Measurements from ENCODE around the gene KIFC1. TPM values are rescaled to one million over a fixed set of nuclear protein-coding genes. Genes with fewer than 3 reads are reported as not detected.

KIFC1 gene
- total RNA-seq, 1 donor from 2014 or later, result 127 TPM

DNA sequence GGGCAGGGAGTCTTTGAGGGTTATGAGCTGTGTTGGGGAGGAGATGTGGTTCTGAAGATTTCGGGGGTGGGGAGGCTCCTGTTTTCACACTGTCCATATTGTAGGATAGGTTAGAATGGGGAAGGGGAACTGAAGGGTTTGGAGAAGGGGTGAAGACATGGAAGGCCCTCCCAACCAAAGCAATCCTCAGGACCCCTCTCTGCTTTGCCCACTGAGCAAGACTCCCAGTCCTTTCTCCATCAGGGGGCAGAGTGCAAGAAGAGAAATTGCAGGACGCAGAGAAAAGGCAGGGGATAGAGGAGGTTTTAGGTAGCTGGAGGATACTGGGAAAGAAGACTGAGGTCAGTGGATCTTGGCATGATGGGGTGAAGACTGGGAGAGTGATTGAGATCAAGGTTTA is 32.2 kb downstream of the KIFC1 start:
- intact Hi-C loops (cut with micrococcal nuclease), result loop anchor here (2.0 kb wide), 1 partner anchor 13 kb away; the partner anchor contains the start of gene PHF1

DNA sequence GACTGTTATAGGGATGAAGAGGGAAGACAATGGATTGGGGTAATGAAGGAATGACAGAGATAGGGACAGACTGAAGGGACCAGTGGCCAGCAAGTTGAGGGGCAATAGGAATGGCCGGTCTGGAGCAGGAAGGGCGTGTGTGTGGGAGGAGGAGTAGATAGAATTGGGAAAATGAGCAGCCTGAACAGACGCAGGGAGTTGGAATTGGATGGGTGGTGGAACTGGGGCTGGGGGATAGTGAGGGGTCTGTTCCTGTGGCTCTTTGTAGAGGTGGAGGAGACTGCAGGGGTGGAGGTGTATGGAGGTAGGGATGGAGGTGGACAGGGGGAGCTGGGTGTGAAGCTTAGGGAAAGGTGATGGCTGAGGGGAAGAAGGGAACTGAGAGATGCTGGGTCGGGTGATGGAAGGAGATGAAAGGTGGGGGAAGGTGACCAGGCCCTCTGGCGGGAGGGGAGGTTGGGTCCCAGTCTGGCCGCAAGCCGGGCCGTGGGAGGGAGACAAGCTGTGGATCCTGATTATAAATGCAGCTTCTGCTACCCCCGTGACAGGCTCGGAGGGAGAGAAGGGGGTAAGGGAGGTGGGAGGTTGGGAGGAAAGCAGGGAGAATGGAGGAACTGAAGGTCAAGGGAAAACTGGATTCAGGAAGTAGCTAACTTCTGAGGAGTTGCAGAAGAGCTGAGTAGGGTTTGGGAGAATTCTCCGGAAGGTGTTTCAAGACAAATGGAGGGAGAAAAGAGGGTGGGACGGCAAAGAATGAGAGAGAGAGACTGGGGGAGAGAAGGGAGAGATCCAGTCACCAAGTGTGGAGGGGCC is 33.4 kb downstream of the KIFC1 start:
- intact Hi-C loops (cut with micrococcal nuclease), result loop anchor here (2.0 kb wide), 1 partner anchor 14 kb away; the partner anchor contains the start of gene PHF1

DNA sequence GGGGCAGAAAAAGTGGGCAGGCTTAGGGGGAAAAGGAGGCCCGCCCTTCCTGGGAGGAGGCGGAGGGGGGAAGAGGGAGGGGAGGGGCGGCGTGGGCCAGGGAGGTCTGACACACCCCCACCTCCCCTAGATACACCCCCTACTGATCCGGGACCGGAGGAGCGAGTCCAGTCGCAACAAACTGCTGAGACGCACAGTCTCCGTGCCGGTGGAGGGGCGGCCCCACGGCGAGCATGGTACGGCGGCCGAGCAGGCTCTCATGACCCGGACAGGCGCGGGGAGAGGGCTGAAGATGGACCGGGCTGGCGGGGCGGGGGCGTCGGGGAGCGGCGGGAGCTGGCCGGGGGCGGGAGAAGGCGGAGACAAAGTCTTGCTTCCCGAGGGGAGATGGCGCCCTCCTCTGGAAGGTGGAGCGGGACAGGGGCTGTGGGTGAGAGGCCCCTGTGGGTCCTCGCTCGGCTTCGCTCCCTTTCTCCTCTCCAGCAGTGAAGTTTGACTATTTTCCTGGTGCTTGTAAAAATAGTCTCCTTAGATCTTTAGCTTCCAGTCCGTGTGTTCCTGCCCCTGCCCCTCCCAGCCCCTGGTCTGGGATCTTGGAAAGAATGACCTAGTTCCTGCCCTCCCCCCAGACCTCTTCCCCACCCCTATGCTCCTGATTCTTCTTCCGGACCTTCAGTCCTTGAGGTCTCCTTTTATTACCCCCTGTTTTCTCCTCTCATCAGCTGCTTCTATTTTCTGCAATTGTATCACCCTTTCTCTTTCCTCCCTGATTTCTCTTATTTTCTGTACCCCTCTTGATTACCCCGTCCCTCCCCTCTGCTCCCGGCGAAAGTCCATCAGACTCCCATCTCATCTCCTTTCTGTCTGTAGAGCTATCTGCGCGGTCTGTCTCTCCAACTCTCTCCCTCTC is 34.3 kb downstream of the KIFC1 start:
- intact Hi-C loops (cut with micrococcal nuclease), result loop anchor here (1.0 to 2.0 kb wide), 3 partner anchors 8 to 35 kb away; partner anchors contain the start of genes CUTA, KIFC1 and PHF1

DNA sequence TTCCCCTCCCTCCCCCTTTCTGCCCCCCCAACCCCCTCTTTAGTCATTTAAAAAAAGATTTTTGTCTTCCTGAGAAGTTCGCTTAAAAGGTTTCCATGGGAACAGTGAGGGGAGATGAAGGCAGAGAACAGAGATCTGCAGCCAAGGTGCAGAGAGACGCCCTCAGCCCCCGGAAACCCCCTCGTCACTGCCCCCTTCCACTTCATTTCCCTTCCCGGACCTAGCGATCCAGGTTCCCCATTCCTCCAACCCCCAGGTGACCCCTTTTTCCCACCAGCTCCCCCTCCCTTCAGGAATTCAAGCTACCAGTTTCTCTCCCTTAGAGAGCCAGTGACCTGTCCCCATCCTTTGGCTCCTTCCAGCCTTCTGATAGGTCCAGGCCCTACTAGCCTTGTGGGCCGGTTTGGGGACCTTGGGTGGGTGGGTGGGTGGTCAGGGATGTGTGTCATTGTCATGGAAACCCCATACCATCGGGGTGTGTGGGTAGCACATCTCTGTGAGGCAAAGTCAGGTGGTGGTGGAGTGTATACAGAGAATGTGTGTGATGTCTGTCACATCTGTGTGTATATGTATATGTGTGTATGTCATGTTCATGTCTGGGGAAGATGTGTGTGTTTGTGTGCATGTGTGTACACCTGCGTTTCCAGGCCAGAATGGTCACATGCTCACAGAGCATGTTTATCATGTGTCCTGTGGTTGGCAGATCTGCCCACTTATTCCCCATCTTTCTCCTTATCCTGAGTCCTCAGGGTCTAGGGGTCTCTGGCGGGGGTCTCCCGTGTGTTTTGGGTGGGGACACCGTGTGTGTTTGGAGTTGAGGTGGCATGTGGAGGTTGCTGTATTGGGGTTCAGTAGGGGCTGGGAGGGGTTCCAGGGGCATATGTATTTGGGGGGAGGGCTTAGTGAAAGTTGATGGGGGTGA is 35.2 kb downstream of the KIFC1 start:
- intact Hi-C loops (cut with micrococcal nuclease), result loop anchor here (1.0 kb wide), 2 partner anchors 9 to 36 kb away; partner anchors contain the start of genes CUTA and KIFC1

DNA sequence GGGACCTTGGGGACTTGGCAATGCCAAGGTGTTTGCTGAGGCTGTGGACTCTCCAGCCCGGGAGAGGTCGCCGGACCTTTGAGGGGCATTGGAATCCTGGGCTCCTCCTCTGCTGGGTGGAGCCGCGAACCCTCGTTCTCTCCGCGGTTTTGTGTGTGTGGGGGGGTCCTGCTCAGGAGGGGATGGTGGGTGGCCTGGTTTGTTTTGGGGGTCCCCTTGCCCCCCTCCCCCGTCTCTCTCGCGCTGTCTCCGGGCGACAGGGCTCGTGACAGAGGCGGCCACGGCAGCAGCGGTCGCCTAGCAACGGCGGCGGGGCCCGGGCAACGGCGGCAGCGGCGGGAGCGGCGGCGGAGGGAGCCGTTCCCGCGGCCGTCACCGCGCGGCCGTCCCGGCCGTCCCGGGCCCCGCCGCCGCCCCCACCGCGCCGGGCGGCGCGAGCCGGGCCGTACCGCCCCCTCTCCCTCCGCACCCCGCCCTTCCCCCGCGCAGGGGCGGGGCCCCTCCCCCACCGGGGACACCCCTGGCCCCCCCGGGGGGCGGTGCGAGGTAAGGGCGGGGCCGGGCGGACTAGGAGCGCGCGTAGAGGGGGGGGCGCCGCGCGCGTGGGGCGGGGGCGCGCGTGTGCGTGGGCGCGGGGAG is 36.1 kb downstream of the KIFC1 start:
- intact Hi-C loops (cut with micrococcal nuclease), result loop anchor here (2.0 kb wide), 1 partner anchor 143 kb away; no protein-coding TSS in a partner anchor

DNA sequence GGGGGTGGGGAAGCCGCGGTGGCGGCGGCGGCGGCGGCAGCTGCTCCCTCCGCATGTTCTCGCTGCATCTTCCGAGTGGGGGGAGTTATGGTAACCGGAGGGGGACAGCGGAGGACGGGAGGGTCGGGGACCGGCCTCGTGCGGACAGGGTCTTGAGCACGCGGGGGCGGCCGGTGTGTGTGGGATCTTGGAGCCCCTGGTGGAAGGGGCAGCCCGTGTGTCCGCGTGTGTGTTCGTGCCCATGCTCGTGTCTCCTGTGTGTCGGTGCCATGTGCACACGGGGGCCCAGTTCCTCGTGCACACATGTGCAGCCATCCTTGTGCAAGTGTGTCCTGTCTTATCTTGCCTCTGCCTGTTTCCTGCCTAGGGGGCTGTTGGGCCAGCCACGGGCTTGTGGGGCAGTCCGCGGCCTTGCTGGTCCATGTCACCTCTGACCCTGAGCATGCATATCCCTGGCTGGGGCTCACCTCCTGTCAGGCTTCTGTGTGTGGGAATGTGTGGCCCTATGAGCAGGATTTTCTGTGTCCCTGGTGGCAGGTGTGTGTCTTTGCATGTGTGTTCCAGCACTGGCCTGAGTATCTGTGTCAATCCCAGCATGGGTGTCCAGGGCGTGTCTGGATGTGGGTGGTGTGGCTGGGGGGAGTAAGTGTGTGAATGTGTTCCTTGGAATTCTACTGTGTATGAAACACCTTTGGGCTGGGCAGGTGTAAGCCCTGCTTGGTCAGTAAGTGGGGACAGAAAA is 36.8 kb downstream of the KIFC1 start:
- intact Hi-C loops (cut with micrococcal nuclease), result loop anchor here (2.0 kb wide), 1 partner anchor 142 kb away; no protein-coding TSS in a partner anchor

DNA sequence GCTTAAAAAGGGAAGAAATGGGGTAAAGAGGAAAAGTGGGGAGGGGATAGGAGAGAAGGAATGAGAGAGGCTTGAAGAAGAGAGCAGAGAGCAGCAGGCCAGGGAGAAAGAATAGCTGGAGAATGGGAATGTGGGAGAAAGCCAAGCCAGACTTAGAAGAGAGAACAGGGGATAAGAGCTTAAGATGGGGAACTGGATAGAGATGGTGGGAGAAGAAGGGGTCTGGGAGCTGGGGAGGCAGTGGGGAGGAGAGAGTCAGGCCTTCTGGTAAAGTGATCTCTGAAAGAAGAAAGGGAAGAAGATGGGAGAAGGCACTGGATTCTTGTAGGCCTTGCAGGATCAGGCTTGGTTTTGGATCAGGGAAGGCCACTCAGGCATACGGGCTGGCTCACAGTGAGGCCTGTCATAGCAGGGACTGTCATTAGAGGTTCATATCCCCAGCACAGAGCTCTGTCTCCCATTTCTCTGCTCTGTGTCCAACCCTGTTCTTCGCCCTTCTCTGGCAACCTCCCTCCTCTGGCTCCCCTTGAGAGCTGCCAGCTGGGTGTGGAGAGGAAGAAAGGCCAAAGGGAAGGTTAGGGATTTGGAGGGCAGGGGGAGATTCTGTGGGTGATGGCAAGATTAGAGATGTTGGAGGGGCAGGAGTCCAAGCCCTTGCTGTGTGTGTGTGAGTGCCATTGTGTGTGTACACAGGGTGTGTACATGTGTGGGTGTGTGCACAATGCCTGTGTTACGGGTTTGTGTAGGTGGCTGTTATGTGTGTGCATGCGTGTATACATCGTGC is 37.5 kb downstream of the KIFC1 start:
- intact Hi-C loops (cut with micrococcal nuclease), result loop anchor here (2.0 kb wide), 1 partner anchor 142 kb away; no protein-coding TSS in a partner anchor

DNA sequence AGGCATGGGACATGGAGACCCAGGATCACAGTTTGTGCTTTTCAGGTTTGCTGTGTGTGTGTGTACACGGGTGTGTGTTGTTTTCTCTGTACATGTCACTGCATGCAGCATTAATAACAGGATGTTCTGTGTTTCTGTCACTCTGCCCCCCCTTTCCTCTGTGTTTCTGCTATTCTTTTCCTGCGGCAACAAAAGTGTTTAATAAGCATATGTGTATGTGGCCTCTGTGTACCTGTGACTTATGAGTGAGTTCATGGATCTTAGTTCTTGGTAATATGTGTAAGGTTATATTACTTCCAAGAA is 38.1 kb downstream of the KIFC1 start:
- intact Hi-C loops (cut with micrococcal nuclease), result loop anchor here (2.0 kb wide), 1 partner anchor 141 kb away; no protein-coding TSS in a partner anchor

DNA sequence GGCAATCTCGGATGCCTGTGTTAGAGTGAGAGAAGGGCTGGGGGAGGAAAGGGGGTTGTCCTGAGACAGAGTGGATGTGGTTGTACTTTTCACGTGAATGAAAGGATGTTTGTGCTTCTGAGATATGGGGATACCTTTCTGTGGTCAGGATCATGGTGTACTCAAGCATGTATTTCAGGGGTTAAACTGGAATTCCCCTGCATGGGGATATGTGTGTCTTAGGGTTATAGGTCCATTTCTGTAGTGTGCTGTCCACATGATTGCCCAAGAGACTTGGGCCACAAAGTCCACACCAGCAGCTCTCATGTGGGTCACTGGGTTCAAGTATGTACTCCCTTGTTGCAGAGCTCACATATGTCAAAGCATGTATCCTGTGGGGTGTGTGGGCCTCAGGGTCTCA is 38.7 kb downstream of the KIFC1 start:
- intact Hi-C loops (cut with micrococcal nuclease), result no loop called here

DNA sequence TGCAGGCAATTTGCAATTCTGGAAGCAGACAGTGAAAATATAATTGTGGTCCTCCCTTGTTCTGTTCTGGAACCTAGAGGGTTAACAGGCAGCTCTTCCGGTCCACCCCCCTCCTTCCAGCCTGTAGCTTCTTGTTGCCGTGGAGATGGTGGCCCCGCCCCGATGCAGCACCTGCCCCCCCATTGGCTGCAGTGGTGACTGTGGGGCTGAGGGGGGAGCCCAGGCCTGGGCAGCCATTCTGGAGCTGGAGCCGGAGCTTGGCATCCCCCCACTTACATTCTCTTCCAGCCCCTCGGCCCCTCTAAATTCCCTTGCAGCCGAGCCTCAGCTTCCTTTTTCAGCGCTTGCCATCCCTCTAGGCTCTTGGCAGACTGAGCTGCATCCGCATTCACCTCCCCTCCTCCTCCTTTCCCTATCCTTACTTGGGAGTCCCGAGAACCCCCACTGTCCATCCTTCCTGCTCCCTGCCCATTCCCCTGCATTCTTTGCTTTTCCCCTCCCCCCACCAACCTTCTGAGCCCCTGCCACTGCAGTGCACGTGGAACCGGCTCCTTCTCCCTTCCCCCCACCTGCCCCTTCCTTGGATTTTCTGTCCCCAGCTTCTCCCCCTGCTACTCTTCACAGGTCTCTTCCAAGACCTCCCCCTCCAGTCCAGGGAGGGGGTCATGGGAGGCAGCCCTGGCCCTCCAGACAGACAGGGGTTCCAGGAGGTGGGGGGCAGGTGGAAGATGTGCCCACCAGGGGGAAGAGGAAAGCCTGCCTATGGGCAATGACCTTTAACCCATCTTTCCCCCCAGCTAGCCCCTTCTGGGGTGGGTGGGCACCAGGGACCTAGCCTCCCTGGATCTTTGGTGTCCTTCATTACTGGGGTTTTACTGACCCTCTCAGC is 39.6 kb downstream of the KIFC1 start:
- intact Hi-C loops (cut with micrococcal nuclease), result loop anchor here (1.0 kb wide), 2 partner anchors 23 to 40 kb away; partner anchors contain the start of genes KIFC1 and ZBTB9

DNA sequence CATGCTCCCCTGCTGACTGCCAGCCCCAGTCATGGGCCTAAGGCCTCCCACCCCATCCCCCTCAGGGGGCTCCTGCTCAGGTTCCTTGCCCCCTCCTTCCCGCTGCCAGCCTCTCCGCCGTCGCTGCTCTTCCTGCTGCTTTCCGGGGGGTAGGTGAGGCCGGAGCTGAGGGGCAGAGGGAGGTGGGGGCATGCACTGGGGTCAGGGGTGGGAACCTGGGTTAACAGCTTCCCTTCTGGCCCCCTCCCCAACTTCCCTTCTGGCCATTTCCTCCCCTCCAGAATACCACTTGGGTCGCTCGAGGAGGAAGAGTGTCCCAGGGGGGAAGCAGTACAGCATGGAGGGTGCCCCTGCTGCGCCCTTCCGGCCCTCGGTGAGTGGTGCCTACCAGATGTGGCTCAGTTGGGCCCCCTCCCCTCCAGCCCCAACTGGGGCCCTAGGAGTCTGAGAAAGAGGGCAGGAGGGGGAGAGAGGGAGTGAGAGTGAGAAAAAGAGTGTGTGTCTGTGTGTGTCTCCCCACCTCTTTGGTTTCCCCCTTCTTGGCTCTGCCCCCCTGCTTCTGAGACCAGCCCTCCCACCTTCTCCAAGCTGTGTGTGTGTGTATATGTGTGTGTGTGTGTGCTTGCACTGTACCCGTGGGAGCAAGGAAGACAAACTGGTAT is 40.4 kb downstream of the KIFC1 start:
- intact Hi-C loops (cut with micrococcal nuclease), result loop anchor here (1.0 kb wide), 2 partner anchors 22 to 41 kb away; partner anchors contain the start of genes KIFC1 and ZBTB9

DNA sequence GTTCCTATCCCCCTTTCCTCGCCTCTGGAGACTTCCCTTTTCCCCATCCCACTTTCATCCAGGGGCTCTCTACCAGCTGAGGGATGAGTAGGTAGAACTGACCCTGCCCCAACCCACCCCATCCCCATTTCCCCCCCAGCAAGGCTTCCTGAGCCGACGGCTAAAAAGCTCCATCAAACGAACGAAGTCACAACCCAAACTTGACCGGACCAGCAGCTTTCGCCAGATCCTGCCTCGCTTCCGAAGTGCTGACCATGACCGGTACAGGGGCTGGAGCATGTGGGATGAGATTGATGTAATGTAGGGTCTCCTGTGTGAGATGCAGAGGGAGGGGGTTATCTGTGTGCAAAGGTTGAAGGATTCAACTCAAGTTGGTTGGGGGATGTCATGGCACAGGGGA is 40.9 kb downstream of the KIFC1 start:
- intact Hi-C loops (cut with micrococcal nuclease), result no loop called here

DNA sequence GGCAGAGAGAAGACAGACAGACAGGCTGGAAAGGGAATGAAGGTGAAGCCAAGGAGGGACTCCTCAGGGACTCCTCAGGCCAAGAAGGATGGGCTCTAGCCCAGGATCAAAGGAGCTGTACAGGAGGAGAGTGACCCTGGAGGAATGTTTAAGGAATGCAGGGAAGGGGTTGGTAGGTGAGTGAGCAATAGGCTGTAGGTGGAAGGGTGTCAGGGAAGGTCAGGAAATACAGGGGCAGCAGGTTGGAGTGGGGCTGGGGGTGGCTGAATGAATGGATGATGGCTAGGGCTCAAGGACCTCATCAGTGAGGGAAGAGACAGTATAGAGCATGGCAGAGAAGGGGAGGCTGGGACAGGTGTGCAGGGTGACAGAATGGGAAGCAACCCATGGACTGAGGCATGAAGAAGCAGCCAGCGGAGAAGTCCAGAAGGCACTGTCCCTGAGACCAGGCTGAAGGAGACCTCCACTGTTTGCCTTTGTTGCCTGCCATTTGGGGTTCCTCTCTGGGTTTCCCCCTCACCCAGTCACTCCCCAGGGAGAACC is 41.4 kb downstream of the KIFC1 start:
- intact Hi-C loops (cut with micrococcal nuclease), result no loop called here

DNA sequence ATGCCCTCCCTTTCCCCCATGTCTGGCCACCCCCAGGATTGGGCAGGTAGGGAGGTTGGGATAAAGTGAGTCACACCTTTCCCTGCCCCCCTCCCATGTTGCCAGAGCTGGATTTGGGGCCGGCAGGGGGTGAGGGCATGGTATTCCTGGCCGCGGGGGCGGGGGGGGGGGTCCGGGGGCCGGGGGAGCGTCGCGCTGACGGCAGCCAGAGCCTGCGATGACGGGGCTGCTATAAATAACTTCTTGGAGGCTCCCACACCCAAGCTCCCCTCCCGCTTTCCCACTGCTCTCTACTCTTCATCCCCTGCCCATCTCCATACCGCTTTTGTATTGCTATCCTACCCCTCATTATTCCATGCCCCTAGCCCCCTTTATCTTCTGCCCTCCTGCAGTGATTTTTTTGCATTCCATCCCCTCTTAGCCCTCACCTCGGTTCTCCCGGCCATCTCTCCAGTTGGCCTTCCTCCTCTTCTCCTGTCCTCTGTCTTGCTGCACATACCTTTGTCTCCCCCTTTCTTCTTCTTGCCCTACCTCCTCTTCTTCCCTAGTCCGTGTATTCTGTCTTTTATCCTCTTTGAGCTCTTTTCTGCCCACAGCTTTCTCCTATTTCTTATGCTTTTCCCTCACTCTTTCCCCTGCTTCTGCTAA is 42.0 kb downstream of the KIFC1 start:
- intact Hi-C loops (cut with micrococcal nuclease), result no loop called here

DNA sequence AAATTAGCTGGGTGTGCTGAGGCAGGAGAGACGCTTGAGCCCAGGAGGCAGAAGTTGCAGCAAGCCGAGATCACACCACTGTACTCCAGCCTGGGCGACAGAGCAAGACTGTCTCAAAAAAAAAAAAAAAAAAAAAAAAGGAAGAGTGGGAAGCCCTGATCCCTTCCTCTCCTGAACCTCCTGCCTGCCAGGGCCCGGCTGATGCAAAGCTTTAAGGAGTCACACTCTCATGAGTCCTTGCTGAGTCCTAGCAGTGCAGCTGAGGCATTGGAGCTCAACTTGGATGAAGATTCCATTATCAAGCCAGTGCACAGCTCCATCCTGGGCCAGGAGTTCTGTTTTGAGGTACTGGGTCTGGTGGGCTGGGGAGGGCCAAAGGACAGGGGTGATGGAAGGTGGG is 43.3 kb downstream of the KIFC1 start:
- intact Hi-C loops (cut with micrococcal nuclease), result no loop called here

DNA sequence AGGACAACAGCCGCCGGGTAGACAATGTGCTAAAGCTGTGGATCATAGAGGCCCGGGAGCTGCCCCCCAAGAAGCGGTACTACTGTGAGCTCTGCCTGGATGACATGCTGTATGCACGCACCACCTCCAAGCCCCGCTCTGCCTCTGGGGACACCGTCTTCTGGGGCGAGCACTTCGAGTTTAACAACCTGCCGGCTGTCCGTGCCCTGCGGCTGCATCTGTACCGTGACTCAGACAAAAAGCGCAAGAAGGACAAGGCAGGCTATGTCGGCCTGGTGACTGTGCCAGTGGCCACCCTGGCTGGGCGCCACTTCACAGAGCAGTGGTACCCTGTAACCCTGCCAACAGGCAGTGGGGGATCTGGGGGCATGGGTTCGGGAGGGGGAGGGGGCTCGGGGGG is 46.0 kb downstream of the KIFC1 start:
- intact Hi-C loops (cut with micrococcal nuclease), result no loop called here

All from T-helper 2 cell treated with Interferon-gamma antibody and Interleukin-4, amounts not matched to agents 100 ng/mL and 5 ng/mL, for 36 hours (primary cell).